Dendritic cell treated with granulocyte-macrophage colony-stimulating factor and Interleukin-4, amounts not matched to agents 40 ng/mL and 50 ng/mL, for 4 days (primary cell): ENCODE measurements around the gene TRIM6.

Experiments
- H3K27ac Mint-ChIP-seq: one replicate; pipeline ENCODE4 v1.8.0; 2022; ENCODE audit warnings: mild to moderate bottlenecking, mixed read lengths
- H3K27me3 Mint-ChIP-seq: one replicate; pipeline ENCODE4 v1.8.0; 2022; ENCODE audit warnings: mild to moderate bottlenecking, mixed read lengths
- H3K36me3 Mint-ChIP-seq: one replicate; pipeline ENCODE4 v1.8.0; 2022; ENCODE audit warnings: low read depth, mixed read lengths
- H3K4me1 Mint-ChIP-seq: one replicate; pipeline ENCODE4 v1.8.0; 2022; ENCODE audit warnings: low read depth, mixed read lengths
- H3K4me3 Mint-ChIP-seq: one replicate; pipeline ENCODE4 v1.8.0; 2022; ENCODE audit warnings: mild to moderate bottlenecking, moderate library complexity, mixed read lengths
- H3K9me3 Mint-ChIP-seq: one replicate; pipeline ENCODE4 v1.8.0; 2022; ENCODE audit warnings: mixed read lengths
- intact Hi-C: fragments of 100-400 bp; cut with micrococcal nuclease; formaldehyde crosslinking; loops from one replicate; pipeline ENCODE4 v1.15.0; 2022

The TRIM6 gene

DNA sequence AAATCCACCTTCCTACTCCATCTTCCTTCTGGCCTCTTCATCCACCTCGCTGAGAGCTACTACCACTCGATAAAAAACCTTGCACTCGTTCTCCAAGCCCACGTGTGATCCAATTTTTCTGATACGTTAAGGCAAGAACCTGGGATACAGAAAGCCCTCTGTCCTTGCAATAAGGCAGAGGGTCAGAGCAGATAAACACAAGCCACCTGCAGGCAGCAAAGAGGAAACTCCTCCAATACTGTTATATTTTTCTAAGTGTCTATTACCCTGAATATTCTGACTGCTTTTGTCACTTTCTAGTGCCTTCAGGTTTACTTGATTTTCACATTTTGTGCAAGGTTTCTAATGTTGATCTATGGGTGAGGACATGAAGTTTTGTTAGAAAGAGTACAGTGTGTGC lies 61.9 kb downstream of the TRIM6 start:
- Mint-ChIP-seq H3K9me3 (peaks cover 2% of the 10 kb centered on the region), H3K4me1 (no peaks in the 10 kb centered on the region), H3K27ac (no peak overlapping the region), H3K27me3 (no peaks in the 10 kb centered on the region), H3K4me3 (no peak overlapping the region), H3K36me3 (peaks cover 9% of the 10 kb centered on the region)
- intact Hi-C loops, result no loop called here
